SK-N-SH treated with all-trans-retinoic acid at 6 μM for 48 hours (cell line): ENCODE data around the gene PDE4B.

Source experiments
- ATAC-seq: fragments of 200-7000 bp; cut with Tn5 transposase; 3 replicates; pipeline ENCODE4 v1.9.1; 2020; ENCODE audit warnings: mild to moderate bottlenecking, moderate library complexity
- BACH2 ChIP-seq: fragments of 250-450 bp; sonication (Bioruptor Pico); IDR thresholded peaks from 2 replicates; pipeline ENCODE4 v1.9.0; 2021; ENCODE audit warnings: mild to moderate bottlenecking, borderline replicate concordance
- ESRRG ChIP-seq: fragments of 250-450 bp; sonication (Bioruptor Pico); IDR thresholded peaks from 2 replicates; pipeline ENCODE4 v1.6.1; 2021; ENCODE audit warnings: mild to moderate bottlenecking
- GLIS3 ChIP-seq: fragments of 250-450 bp; sonication (Bioruptor Pico); IDR thresholded peaks from 2 replicates; pipeline ENCODE4 v1.5.0; 2020; ENCODE audit warnings: mild to moderate bottlenecking, moderate library complexity
- ISL1 ChIP-seq: fragments of 250-450 bp; sonication (Bioruptor Pico); IDR thresholded peaks from 2 replicates; pipeline ENCODE4 v2.1.2; 2022; ENCODE audit warnings: mild to moderate bottlenecking, moderate library complexity
- OSR1 ChIP-seq: fragments of 250-450 bp; sonication (Bioruptor Pico); IDR thresholded peaks from 2 replicates; pipeline ENCODE4 v1.8.0; 2022; ENCODE audit warnings: moderate library complexity, mild to moderate bottlenecking, inconsistent platforms
- PPARA ChIP-seq: fragments of 250-450 bp; sonication (Bioruptor Pico); IDR thresholded peaks from 2 replicates; pipeline ENCODE4 v1.5.0; 2020; ENCODE audit warnings: mild to moderate bottlenecking, borderline replicate concordance
- RARB ChIP-seq: fragments of 250-450 bp; sonication (Bioruptor Pico); IDR thresholded peaks from 2 replicates; pipeline ENCODE4 v1.8.0; 2021; ENCODE audit warnings: mild to moderate bottlenecking, moderate library complexity
- SNAI2 ChIP-seq: fragments of 250-450 bp; sonication (Bioruptor Pico); IDR thresholded peaks from 2 replicates; pipeline ENCODE4 v1.5.0; 2020; ENCODE audit warnings: mild to moderate bottlenecking, moderate library complexity
- TCF4 ChIP-seq: fragments of 250-450 bp; sonication (Bioruptor Pico); IDR thresholded peaks from 2 replicates; pipeline ENCODE4 v1.8.0; 2021; ENCODE audit warnings: mild to moderate bottlenecking, moderate library complexity, borderline replicate concordance
- TOX ChIP-seq: fragments of 250-450 bp; sonication (Bioruptor Pico); IDR thresholded peaks from 2 replicates; pipeline ENCODE4 v1.8.0; 2021; ENCODE audit warnings: mild to moderate bottlenecking, moderate library complexity, borderline replicate concordance
- ZC3H10 ChIP-seq: fragments of 250-450 bp; sonication (Bioruptor Pico); IDR thresholded peaks from 2 replicates; pipeline ENCODE4 v1.5.1; 2021; ENCODE audit warnings: mild to moderate bottlenecking, moderate library complexity
- ZFP3 ChIP-seq: fragments of 250-450 bp; sonication (Bioruptor Pico); IDR thresholded peaks from 2 replicates; pipeline ENCODE4 v1.5.0; 2020; ENCODE audit warnings: mild to moderate bottlenecking, moderate library complexity
- ZFP30 ChIP-seq: fragments of 450-650 bp; formaldehyde crosslinking; IDR thresholded peaks from 2 replicates; pipeline ENCODE4 v1.5.0; 2022; ENCODE audit warnings: mild to moderate bottlenecking, moderate library complexity
- ZNF565 ChIP-seq: fragments of 450-650 bp; formaldehyde crosslinking; conservative IDR thresholded peaks from 2 replicates; pipeline ENCODE4 v1.5.0; 2020; ENCODE audit warnings: low read depth, mild to moderate bottlenecking, moderate library complexity
- ZNF70 ChIP-seq: fragments of 450-650 bp; formaldehyde crosslinking; IDR thresholded peaks from 2 replicates; pipeline ENCODE4 v1.5.0; 2020; ENCODE audit warnings: mild to moderate bottlenecking, moderate library complexity
- ZNF8 ChIP-seq: fragments of 450-650 bp; formaldehyde crosslinking; IDR thresholded peaks from 2 replicates; pipeline ENCODE4 v1.5.0; 2020; ENCODE audit warnings: mild to moderate bottlenecking, moderate library complexity
- TF ChIP-seq, protein P1 (sequence below): fragments of 250-450 bp; sonication (Bioruptor Pico); IDR thresholded peaks from 2 replicates; pipeline ENCODE4 v1.8.0; 2021; ENCODE audit warnings: low read depth, mild to moderate bottlenecking, moderate library complexity, borderline replicate concordance
- TF ChIP-seq, protein P2 (sequence below): fragments of 250-450 bp; sonication (Bioruptor Pico); IDR thresholded peaks from 2 replicates; pipeline ENCODE4 v1.5.1; 2021; ENCODE audit warnings: mild to moderate bottlenecking, moderate library complexity
- TF ChIP-seq, protein P3 (sequence below): fragments of 250-450 bp; sonication (Bioruptor Pico); IDR thresholded peaks from 2 replicates; pipeline ENCODE4 v1.5.0; 2020; ENCODE audit warnings: mild to moderate bottlenecking, moderate library complexity

Gene PDE4B

DNA sequence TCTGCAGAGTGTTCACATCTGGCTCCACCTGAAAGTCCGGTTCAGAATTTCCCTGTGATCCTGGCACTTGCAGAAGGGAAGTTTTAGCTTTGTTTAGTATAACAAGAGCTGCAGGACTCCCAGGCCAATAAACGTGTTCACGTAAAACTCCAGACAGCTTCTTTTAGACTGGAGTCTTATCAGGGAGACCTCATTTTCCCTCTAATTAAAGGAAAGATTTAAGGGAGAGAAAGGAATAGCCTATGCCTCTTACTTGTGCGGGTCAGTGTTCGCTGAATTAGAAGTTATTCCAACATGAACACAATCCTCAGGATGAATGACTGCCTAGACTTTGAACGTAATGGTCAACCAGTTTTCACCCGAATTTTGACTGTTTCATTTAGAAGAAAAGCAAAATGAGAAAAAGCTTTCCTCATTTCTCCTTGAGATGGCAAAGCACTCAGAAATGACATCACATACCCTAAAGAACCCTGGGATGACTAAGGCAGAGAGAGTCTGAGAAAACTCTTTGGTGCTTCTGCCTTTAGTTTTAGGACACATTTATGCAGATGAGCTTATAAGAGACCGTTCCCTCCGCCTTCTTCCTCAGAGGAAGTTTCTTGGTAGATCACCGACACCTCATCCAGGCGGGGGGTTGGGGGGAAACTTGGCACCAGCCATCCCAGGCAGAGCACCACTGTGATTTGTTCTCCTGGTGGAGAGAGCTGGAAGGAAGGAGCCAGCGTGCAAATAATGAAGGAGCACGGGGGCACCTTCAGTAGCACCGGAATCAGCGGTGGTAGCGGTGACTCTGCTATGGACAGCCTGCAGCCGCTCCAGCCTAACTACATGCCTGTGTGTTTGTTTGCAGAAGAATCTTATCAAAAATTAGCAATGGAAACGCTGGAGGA lies 539.2 kb downstream of the PDE4B start (continued):
- TF ChIP-seq, protein P1, sequence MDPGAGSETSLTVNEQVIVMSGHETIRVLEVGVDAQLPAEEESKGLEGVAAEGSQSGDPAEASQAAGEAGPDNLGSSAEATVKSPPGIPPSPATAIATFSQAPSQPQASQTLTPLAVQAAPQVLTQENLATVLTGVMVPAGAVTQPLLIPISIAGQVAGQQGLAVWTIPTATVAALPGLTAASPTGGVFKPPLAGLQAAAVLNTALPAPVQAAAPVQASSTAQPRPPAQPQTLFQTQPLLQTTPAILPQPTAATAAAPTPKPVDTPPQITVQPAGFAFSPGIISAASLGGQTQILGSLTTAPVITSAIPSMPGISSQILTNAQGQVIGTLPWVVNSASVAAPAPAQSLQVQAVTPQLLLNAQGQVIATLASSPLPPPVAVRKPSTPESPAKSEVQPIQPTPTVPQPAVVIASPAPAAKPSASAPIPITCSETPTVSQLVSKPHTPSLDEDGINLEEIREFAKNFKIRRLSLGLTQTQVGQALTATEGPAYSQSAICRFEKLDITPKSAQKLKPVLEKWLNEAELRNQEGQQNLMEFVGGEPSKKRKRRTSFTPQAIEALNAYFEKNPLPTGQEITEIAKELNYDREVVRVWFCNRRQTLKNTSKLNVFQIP (CRISPR knock-in tag) = peak; percentile 30; the same call in 1 of the 2 replicates
- TF ChIP-seq BACH2 (CRISPR knock-in tag) (no peak), ESRRG (CRISPR knock-in tag) (no peak)
- TF ChIP-seq, all 23 proteins: peak for 3

DNA sequence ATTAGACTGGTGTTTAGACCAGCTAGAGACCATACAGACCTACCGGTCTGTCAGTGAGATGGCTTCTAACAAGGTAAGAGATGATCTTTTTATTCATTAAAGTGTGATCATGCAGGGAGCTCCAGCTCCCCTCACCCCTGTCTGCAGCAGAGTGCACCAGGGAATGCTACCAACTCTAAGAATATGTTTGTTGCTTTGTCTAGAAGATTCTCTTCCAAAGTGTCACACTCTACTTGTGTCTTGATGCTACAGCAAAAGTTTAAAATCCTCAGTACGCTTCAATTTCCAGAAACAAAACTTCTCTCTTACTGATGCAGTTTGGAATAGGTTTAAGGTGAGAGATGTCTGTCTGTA lies 539.8 kb downstream of the PDE4B start:
- no peak for TF ChIP-seq OSR1 (CRISPR knock-in tag)
- TF ChIP-seq ZC3H10 (CRISPR knock-in tag) = no peak
- no peak for TF ChIP-seq SNAI2
- no peak for TF ChIP-seq PPARA (CRISPR knock-in tag)
- TF ChIP-seq ZFP30 (CRISPR knock-in tag) = no peak
- no peak for TF ChIP-seq BACH2 (CRISPR knock-in tag)
- no peak for TF ChIP-seq TOX (CRISPR knock-in tag)
- TF ChIP-seq ZFP3 (CRISPR knock-in tag) = no peak
- TF ChIP-seq, protein P1 (CRISPR knock-in tag) = no peak
- no peak for TF ChIP-seq GLIS3 (CRISPR knock-in tag)
- TF ChIP-seq ZNF8 (CRISPR knock-in tag) = no peak
- no peak for TF ChIP-seq ZNF70 (CRISPR knock-in tag)
- TF ChIP-seq ESRRG (CRISPR knock-in tag) = no peak
- TF ChIP-seq ISL1 (CRISPR knock-in tag) = no peak
- no peak for TF ChIP-seq TCF4 (CRISPR knock-in tag)
- no peak for TF ChIP-seq RARB (CRISPR knock-in tag)
- TF ChIP-seq ZNF565 (CRISPR knock-in tag) = no peak
- TF ChIP-seq, protein P2, sequence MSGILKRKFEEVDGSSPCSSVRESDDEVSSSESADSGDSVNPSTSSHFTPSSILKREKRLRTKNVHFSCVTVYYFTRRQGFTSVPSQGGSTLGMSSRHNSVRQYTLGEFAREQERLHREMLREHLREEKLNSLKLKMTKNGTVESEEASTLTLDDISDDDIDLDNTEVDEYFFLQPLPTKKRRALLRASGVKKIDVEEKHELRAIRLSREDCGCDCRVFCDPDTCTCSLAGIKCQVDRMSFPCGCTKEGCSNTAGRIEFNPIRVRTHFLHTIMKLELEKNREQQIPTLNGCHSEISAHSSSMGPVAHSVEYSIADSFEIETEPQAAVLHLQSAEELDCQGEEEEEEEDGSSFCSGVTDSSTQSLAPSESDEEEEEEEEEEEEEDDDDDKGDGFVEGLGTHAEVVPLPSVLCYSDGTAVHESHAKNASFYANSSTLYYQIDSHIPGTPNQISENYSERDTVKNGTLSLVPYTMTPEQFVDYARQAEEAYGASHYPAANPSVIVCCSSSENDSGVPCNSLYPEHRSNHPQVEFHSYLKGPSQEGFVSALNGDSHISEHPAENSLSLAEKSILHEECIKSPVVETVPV (CRISPR knock-in tag) = no peak
- TF ChIP-seq, protein P3, sequence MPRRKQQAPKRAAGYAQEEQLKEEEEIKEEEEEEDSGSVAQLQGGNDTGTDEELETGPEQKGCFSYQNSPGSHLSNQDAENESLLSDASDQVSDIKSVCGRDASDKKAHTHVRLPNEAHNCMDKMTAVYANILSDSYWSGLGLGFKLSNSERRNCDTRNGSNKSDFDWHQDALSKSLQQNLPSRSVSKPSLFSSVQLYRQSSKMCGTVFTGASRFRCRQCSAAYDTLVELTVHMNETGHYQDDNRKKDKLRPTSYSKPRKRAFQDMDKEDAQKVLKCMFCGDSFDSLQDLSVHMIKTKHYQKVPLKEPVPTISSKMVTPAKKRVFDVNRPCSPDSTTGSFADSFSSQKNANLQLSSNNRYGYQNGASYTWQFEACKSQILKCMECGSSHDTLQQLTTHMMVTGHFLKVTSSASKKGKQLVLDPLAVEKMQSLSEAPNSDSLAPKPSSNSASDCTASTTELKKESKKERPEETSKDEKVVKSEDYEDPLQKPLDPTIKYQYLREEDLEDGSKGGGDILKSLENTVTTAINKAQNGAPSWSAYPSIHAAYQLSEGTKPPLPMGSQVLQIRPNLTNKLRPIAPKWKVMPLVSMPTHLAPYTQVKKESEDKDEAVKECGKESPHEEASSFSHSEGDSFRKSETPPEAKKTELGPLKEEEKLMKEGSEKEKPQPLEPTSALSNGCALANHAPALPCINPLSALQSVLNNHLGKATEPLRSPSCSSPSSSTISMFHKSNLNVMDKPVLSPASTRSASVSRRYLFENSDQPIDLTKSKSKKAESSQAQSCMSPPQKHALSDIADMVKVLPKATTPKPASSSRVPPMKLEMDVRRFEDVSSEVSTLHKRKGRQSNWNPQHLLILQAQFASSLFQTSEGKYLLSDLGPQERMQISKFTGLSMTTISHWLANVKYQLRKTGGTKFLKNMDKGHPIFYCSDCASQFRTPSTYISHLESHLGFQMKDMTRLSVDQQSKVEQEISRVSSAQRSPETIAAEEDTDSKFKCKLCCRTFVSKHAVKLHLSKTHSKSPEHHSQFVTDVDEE = no peak
- TF ChIP-seq, all 23 proteins: peak for 0
- peak; percentile 57 for ATAC-seq

DNA sequence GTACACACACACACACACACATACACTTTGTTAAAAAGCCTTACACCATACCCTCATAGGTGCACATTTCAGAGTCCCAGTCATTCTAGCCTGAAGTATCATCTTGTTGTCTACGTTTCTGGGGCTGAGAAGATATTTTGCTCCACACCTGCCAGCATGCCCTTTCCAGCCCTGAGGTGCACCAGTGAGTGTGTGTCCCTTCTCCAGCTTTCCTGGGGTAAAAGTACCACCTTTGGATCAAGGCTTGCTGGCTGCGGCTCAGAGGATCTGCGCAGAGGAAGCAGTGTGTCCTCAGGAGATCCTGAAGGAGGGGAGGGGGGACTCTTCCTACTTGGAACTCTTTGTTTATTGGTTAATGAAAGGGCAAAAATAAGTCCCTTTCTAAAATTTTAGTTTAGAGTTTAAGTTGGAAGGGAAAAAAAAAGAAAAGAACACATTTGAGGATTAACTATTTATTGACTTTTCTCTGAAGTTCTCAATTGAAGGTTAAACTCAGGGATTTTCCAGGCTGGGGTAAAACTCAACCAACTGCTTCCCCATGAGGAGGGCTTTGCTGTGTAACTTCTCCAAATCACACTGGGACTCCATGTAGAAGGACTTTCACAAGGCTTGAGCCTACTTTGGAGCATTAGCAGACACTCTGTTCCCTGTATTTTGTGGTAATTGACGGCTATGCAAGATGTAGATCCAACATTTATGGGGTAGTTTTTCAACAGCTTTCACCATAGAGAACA lies 540.9 kb downstream of the PDE4B start:
- ATAC-seq = no peak
- TF ChIP-seq ZNF8 (CRISPR knock-in tag) (no peak), RARB (CRISPR knock-in tag) (no peak), ESRRG (CRISPR knock-in tag) (no peak), TCF4 (CRISPR knock-in tag) (no peak), BACH2 (CRISPR knock-in tag) (no peak), GLIS3 (CRISPR knock-in tag) (no peak)
- TF ChIP-seq, protein P3 = no peak
